Activated CD8-positive, alpha-beta memory T cell treated with anti-CD3 and anti-CD28 coated beads for 36 hours (primary cell): ENCODE data around the gene NCOA1. TPM values are rescaled to one million over a fixed set of nuclear protein-coding genes. Genes with fewer than 3 reads are reported as not detected.
"Not testable (repeated sequence)": the region's sequence is repeated elsewhere in the genome, so short reads cannot be mapped to it uniquely, and the experiment has no call there.

Experiments used
- CTCF ChIA-PET: fragments of 350-600 bp; sonication (Branson Sonifier 250); formaldehyde crosslinking; loops from one replicate; lab custom pipeline; 2021; ENCODE audit warnings: antibody characterized with exemption; lab: Charles Lee
- POLR2A ChIA-PET: fragments of 350-600 bp; sonication (Branson Sonifier 250); formaldehyde crosslinking; loops from one replicate; lab custom pipeline; 2021; ENCODE audit warnings: antibody characterized with exemption; lab: Charles Lee
- total RNA-seq, 2 experiments: library from RNA; stranded (reverse); gene quantifications; one replicate each; pipeline ENCODE4 v1.2.3, GENCODE V29; 2021

Gene NCOA1
- total RNA-seq, 2 experiments from 2014 or later: 28.6 to 28.9 TPM

DNA sequence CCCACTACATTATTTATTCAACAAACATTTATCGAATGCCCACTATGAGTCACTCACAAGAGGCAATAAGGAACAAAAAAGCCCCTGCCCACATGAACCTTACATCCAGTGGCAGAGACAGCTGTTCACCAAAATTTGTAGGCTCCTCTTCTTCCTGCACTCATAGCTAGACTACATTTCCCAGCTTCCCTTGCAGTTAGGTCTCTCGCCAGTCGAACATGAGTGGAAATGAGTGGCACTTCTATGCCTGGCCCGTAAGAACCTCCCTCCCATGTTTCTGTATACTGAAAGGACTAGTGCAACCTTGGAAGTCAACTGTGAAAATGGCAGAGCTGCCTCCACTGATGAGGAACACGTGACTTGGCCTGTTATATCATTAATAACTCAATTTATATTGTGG lies 19.4 kb upstream of the NCOA1 start:
- CTCF ChIA-PET: interaction anchor here (1.5 kb wide), 1 partner anchor 20 kb away, joined by 3 read pairs; no protein-coding TSS in a partner anchor
- POLR2A ChIA-PET: interaction anchor here (0.6 kb wide), 1 partner anchor 1980 kb away, joined by 4 read pairs; no protein-coding TSS in a partner anchor

DNA sequence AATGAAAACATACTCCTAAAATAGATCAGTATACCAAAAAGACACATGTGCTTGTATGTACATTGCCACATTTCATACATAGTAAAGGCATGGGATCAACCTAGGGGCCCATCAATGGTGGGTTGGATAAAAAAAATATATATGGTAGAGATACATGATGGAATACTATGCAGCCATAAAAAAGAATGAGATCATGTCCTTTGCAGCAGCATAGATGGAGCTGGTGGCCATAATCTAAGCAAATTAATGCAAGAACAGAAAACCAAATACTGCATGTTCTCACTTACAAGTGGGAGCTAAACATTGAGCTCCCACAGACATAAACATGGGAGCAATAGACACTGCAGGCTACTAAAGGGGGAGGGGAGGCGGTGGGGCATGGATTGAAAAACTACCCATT lies 18.6 kb upstream of the NCOA1 start:
- ChIA-PET POLR2A (no interaction called here), CTCF (interaction anchor here (0.6 to 1.5 kb wide), 2 partner anchors 19 to 236 kb away, joined by 3 to 4 read pairs; no protein-coding TSS in a partner anchor)

GRCh38 chr2:24473626-24474025 lies 17.4 kb upstream of the NCOA1 start:
- POLR2A ChIA-PET: no interaction called here
- CTCF ChIA-PET: no interaction called here

DNA sequence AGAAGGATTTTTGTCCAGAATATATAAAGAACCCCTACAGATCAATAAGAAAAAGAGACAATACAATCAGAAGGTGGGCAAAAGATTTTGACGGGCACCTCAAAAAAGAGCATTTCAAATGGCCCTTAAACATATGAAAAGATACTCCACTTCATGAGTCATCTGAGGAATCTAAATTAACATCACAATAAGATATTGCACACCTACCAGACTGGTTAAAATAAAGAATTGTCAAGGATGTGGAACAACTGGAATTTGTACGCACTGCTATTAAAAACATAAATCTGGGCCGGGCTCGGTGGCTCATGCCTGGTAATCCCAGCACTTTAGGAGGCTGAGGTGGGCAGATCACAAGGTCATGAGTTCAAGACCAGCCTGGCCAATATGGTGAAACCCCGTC lies 17.0 kb upstream of the NCOA1 start:
- ChIA-PET CTCF (no interaction called here), POLR2A (no interaction called here)

DNA sequence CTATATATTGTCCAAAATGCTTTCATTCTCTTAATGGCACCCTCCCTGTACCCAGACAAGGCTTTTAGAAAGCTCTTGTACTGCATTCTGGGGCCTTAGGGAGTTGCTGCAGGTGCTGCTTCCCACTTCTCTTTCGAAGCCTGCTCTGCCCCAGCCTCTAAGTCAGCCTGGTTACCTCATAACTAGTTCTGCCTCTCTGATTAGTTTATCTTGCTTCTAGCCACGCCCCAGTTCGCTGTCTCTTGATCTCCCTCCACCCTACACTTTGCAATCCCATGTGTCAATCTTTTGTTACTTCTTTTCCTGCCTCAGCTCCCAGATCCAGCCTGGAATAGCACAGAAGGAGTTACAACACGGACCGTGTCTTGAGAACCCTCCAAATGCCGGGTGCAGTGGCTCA lies 13.8 kb upstream of the NCOA1 start:
- ChIA-PET CTCF (no interaction called here), POLR2A (no interaction called here)

DNA sequence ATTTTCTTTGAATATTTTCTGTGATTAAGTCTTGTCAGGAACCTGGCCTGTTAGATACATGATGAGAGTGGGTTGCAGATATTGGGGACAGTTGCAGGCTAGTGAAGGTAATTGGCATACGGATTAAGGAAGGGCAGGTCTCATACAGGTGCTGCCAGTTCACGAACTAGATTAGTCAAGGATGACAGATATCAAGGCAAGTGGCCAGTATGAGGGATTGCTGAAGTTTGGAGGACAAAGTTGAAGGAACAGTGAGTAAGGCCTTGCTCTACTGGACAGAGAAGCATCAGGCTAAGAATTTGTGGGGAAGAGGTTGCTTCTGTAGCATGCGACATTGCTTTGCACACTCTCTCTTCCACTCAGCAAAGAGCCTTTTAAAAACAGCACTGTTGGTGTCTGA lies 12.8 kb upstream of the NCOA1 start:
- ChIA-PET CTCF (no interaction called here), POLR2A (no interaction called here)

GRCh38 chr2:24480245-24480644 lies 10.8 kb upstream of the NCOA1 start:
- POLR2A ChIA-PET: no interaction called here
- CTCF ChIA-PET: no interaction called here

DNA sequence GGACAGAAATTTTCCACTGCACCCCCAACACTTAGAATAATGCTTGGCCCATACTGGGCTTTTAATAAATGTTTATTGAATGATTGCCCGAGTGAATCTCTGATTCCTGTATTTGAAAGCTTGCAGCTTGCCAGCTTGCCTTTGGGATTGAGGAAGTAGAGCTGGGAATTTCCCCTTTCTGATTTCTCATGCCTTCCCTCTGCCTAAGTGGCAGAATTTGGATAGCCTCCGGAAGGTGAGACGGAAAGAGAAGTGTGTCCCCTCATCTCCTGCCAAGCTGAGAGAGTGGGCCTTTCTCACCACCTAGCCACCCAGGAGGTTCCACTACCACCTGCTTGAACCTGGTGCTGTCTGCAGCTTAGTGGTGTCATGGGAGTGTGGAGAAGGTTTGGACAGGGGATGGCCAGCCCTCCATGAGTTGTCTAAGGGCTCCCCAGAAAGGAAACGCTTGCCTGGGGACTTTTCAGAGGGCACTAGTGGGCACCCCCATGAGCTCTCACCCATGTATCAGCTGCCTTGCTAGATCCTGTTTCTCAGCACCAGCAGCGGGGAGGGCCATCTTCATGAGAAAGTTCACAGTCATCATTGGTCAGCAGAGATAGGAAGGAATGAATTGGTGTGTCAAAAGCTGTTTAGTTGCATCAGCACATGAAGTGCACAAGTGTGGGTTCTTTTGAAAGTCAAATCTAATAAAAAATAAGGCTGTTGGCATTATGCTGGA lies 8.6 kb upstream of the NCOA1 start:
- POLR2A ChIA-PET: interaction anchor here (0.6 to 2.1 kb wide), 2 partner anchors 8 to 9 kb away, joined by 5 to 6 read pairs; partner anchors contain the start of gene NCOA1

GRCh38 chr2:24482972-24483300 lies 8.1 kb upstream of the NCOA1 start:
- ChIA-PET POLR2A (interaction anchor here (2.1 kb wide), 1 partner anchor 8 kb away, joined by 5 read pairs; the partner anchor contains the start of gene NCOA1), CTCF (no interaction called here)

More for the DNA sequence above, 8.6 kb upstream of the NCOA1 start:
- CTCF ChIA-PET: no interaction called here

DNA sequence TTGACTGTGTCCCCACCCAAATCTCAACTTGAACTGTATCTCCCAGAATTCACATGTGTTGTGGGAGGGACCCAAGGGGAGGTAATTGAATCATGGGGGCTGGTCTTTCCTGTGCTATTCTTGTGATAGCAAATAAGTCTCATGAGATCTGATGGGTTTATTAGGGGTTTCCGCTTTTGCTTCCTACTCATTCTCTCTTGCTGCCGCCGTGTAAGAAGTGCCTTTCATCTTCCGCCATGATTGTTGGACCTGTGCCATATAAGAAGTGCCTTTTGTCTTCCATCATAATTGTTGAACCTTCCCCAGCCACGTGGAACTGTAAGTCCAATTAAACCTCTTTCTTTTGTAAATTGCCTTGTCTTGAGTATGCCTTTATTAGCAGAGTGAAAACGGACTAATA lies 6.4 kb upstream of the NCOA1 start:
- POLR2A ChIA-PET: not testable (repeated sequence)
- CTCF ChIA-PET: interaction anchor here (1.1 kb wide), 1 partner anchor 75 kb away, joined by 4 read pairs; no protein-coding TSS in a partner anchor

DNA sequence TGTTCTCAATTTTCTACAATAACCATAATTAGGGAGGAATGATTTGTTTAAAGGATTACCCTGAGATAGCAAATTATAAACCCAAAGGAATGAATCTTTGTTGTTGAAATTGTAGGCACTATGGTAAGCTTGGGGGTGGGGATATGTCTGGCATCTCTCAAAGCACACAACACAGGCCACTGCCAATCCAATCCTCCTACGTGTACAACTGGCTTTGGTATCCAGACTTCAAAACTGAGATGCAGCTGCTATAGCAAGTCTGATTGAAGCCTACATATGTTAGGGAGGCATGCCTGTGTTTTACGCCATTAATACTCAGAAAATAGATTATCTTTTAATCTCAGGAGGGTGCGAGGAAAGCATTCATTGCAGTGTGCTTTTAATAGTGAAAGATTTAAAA lies 5.9 kb upstream of the NCOA1 start:
- ChIA-PET POLR2A (no interaction called here), CTCF (no interaction called here)

DNA sequence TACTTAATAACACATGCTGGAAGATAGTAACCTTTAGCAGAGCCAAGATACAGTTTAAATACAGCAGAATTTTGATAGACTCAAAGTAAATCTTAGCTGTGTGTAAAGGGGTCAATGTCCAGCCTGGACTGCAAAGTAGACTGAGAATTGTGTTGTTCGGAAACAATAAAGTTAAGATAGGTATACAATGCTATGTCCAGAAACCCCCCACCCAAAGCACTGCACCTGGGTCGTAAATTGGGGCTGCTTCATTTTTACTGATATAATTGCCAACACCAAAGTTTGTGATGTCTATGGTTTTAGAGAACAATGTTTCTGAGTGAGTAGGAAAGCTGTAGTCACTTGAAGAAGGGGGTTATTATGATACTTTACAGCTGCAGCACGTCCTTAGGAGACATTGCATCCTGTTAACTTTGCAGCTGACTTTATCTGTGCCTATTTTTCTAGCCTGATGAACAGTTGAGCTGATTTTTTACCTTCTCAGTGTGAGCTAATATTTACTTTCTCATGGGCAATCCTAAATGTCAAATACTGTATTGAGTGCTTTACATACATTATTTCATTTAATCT lies 4.3 kb upstream of the NCOA1 start:
- POLR2A ChIA-PET: no interaction called here
- CTCF ChIA-PET: interaction anchor here (1.0 kb wide), 1 partner anchor 34 kb away, joined by 3 read pairs; no protein-coding TSS in a partner anchor

GRCh38 chr2:24489465-24490180 lies 1.4 kb upstream of the NCOA1 start:
- POLR2A ChIA-PET: interaction anchor here (0.6 to 0.7 kb wide), 2 partner anchors 8 to 70 kb away, joined by 5 to 6 read pairs; no protein-coding TSS in a partner anchor
- CTCF ChIA-PET: interaction anchor here (1.7 to 2.3 kb wide), 2 partner anchors 25 to 35 kb away, joined by 3 to 6 read pairs; no protein-coding TSS in a partner anchor

DNA sequence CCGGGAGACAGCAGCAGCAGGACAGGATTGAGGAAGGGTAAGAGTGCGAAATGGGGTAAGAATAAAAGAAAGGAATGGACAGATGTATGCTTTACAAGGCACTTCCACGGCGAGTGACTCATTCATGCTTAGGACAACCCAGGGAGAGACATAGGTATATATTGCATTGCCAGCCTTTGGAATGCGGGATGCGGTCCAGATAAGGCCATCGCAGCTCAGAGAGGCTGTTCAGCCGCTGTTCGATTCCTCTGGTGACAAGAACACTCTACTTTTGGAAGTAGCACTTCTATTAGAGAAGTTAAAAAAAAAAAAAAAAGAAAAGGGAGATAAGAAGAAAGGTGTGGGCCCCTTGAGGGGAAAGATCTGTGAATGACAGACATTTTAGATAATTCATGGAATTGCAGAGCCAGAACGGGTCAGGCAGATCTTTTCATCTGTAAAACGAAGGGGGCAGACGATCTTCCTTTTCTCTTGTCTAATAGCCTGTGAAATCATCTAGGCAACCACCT lies 819 bp upstream of the NCOA1 start:
- CTCF ChIA-PET: interaction anchor here (0.8 to 2.3 kb wide), 4 partner anchors 24 to 89 kb away, joined by 3 to 10 read pairs (median 4); no protein-coding TSS in a partner anchor
- POLR2A ChIA-PET: interaction anchor here (0.6 to 0.7 kb wide), 3 partner anchors 8 to 69 kb away, joined by 3 to 6 read pairs (median 5); no protein-coding TSS in a partner anchor

GRCh38 chr2:24491542-24492420 lies 727 bp downstream of the NCOA1 start:
- CTCF ChIA-PET: interaction anchor here (1.0 to 2.3 kb wide), 6 partner anchors 20 to 301 kb away, joined by 3 to 10 read pairs (median 4); partner anchors contain the start of genes CENPO and PTRHD1
- POLR2A ChIA-PET: interaction anchor here (0.9 to 1.4 kb wide), 2 partner anchors 9 to 15 kb away, joined by 3 to 5 read pairs; no protein-coding TSS in a partner anchor

DNA sequence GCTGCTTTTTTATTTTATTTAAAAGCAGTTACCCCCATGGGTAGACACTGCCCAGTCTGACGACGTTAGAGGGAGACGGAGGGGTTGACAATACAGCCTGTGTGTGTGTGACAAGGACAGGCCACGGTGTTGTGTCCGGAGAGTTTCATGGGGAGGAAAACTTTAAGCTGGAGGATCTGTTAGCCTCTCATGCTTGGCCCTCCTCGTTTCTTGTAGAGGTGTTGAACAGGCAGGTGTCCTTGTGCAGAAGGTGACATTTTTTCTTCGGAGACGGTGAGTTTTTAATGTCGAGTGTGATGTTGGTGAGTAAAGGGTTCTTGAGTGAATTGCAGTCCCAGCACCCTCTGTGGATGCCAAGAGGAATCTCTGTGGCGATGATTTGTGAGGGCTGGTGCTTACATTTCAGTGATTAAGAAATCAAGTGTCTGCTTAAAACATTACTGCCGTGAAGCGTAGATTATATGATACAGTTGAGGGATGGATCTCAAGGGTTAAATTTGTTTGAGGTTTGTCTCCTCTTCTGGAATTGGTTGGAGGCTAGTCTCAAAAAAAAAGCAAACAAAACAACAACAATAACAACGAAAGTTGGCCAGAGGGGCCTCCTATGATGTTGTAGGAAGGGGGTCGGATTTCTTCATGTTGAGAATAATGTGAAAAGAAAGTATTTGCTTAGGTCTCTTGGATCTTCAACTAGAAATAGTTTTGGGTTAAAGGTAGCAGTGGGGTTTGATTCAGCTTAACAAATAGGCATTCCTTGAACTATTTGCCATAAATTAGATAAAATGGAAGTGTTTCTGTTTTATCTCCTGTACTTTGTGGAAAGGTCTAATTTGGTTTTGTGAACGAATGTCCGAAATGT lies 1.6 kb downstream of the NCOA1 start:
- ChIA-PET POLR2A (interaction anchor here (0.9 kb wide), 1 partner anchor 14 kb away, joined by 3 read pairs; no protein-coding TSS in a partner anchor), CTCF (interaction anchor here (1.2 kb wide), 1 partner anchor 21 kb away, joined by 3 read pairs; no protein-coding TSS in a partner anchor)

DNA sequence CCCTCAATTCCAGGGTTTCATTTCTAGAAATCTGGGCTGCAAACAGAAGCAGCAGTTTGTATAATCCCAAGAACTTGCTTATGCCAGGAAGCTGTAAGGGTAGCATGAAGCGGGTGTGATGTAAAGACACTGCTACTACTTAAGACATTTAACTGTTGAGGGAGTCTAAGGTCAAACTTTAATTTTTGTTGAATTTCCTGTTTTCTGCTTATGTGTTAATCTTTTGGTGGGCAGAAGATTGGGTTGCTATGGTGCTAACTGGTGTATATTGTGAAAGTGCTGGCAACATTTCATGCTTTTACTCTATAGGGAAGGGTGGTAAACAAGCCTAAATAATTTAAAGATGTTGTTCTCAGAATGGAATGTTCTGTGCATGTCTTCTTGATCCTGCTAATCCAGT lies 2.7 kb downstream of the NCOA1 start:
- CTCF ChIA-PET: no interaction called here

More for the DNA sequence above, 2.7 kb downstream of the NCOA1 start:
- POLR2A ChIA-PET: no interaction called here
